SU-DHL-6 (cell line): ENCODE results near the gene TXNIP.

Source experiments
- CTCF ChIP-seq: fragments of 200-600 bp; sonication (generic); IDR thresholded peaks from one replicate; pipeline ENCODE4 v1.5.1; 2017; ENCODE audit warnings: antibody characterized with exemption, mild to moderate bottlenecking, low read length, moderate library complexity; ENCODE audit not compliant: insufficient read depth, poor library complexity, severe bottlenecking
- EZH2phosphoT487 ChIP-seq: fragments of 200-600 bp; sonication (generic), shearing (Covaris generic); conservative IDR thresholded peaks from 2 replicates; pipeline ENCODE4 v1.6.1; 2018; ENCODE audit warnings: mild to moderate bottlenecking, antibody characterized with exemption, low read length, moderate library complexity, mixed read lengths

- no peak for TF ChIP-seq CTCF
- TF ChIP-seq EZH2phosphoT487: no peak
These were observed 42.5 kb downstream of the TXNIP start for GRCh38 chr1:145953861-145954260.
